H1 (cell line): Measurements from ENCODE around the gene RRP1B. TPM values are rescaled to one million over a fixed set of nuclear protein-coding genes. Genes with fewer than 3 reads are reported as not detected.
"Not testable (repeated sequence)": the region's sequence is repeated elsewhere in the genome, so short reads cannot be mapped to it uniquely, and the experiment has no call there.

ENCODE experiments used
- CTCF ChIA-PET: fragments of 300-600 bp; sonication (Branson Sonifier 250); formaldehyde crosslinking; loops from one replicate; lab custom pipeline; 2021; ENCODE audit not compliant: partially characterized antibody; lab: Charles Lee
- POLR2A ChIA-PET: fragments of 300-600 bp; sonication (Branson Sonifier 250); formaldehyde crosslinking; loops from one replicate; lab custom pipeline; 2021; ENCODE audit warnings: inconsistent platforms; ENCODE audit not compliant: partially characterized antibody; lab: Charles Lee
- DNase-seq, 2 experiments: peaks; one replicate each; pipeline versions ENCODE4 v3.0.0 to v3.0.0-alpha.2; 2010 to 2022; ENCODE audit warnings: low spot score in 2 of 2, low read depth in 1 of 2, mixed read lengths in 1 of 2
- FAIRE-seq: peaks from 2 replicates; lab custom pipeline; 2011; peaks lifted over from hg19 to GRCh38; lab: Jason Lieb, UNC
- H2AFZ ChIP-seq: 2 replicates; pipeline ENCODE4 v1.8.1; 2012; ENCODE audit warnings: low read length, inconsistent platforms
- H2AK5ac ChIP-seq: 2 replicates; pipeline ENCODE4 v1.6.1; 2013; ENCODE audit warnings: low read depth, low read length
- H2BK120ac ChIP-seq: replicated peaks from 2 replicates; pipeline ENCODE3; 2013; ENCODE audit warnings: low read depth, low read length, inconsistent platforms
- H2BK12ac ChIP-seq: 2 replicates; pipeline ENCODE4 v1.6.1; 2013; ENCODE audit warnings: low read depth, low read length
- H2BK15ac ChIP-seq: 2 replicates; pipeline ENCODE4 v1.6.1; 2013; ENCODE audit warnings: low read length
- H2BK20ac ChIP-seq: 2 replicates; pipeline ENCODE4 v1.6.1; 2013; ENCODE audit warnings: low read length
- H2BK5ac ChIP-seq: 2 replicates; pipeline ENCODE4 v1.6.1; 2013; ENCODE audit warnings: low read depth, low read length
- H3K14ac ChIP-seq: 2 replicates; pipeline ENCODE4 v1.6.1; 2013; ENCODE audit warnings: inconsistent platforms; ENCODE audit not compliant: insufficient read length
- H3K18ac ChIP-seq: 2 replicates; pipeline ENCODE4 v1.6.1; 2013; ENCODE audit warnings: low read length; ENCODE audit errors: extremely low read depth
- H3K23ac ChIP-seq: 2 replicates; pipeline ENCODE4 v1.6.1; 2013; ENCODE audit warnings: inconsistent platforms; ENCODE audit not compliant: insufficient read length
- H3K23me2 ChIP-seq: 2 replicates; pipeline ENCODE4 v1.6.1; 2013; ENCODE audit warnings: low read depth, low read length
- H3K27ac ChIP-seq: 2 replicates; pipeline ENCODE4 v1.6.1; 2011; ENCODE audit warnings: low read depth, low read length, inconsistent platforms
- H3K27me3 ChIP-seq, 4 experiments: replicated peaks in 1 of 4; 1 replicate in 1 of 4; 2 replicates in 3 of 4; pipeline versions ENCODE4 v1.6.1 to v1.8.1; 2011 to 2013; ENCODE audit warnings: low read length in 3 of 4, mild to moderate bottlenecking in 3 of 4, inconsistent platforms in 2 of 4, mixed read lengths in 2 of 4, moderate library complexity in 1 of 4; ENCODE audit not compliant: control insufficient read depth in 3 of 4, insufficient read depth in 3 of 4; ENCODE audit errors: extremely low read depth in 1 of 4
- H3K36me3 ChIP-seq, 4 experiments: 2 replicates each; pipeline versions ENCODE4 v1.6.1 to v1.8.1; 2011 to 2013; ENCODE audit warnings: mild to moderate bottlenecking in 4 of 4, low read length in 3 of 4, moderate library complexity in 2 of 4, control low read depth in 1 of 4, inconsistent platforms in 1 of 4; ENCODE audit not compliant: insufficient read depth in 4 of 4, control insufficient read depth in 2 of 4
- H3K4ac ChIP-seq: replicated peaks from 2 replicates; pipeline ENCODE3; 2013; ENCODE audit warnings: low read length, low read depth, mixed read lengths, inconsistent platforms; ENCODE audit not compliant: insufficient read length
- H3K4me1 ChIP-seq, 4 experiments: replicated peaks in 1 of 4; 1 replicate in 1 of 4; 2 replicates in 3 of 4; pipeline versions ENCODE4 v1.6.1 to v1.8.1; 2011 to 2013; ENCODE audit warnings: low read length in 3 of 4, inconsistent platforms in 2 of 4, mixed read lengths in 1 of 4; ENCODE audit not compliant: insufficient read depth in 4 of 4, control insufficient read depth in 3 of 4
- H3K4me2 ChIP-seq, 2 experiments: 2 replicates each; pipeline versions ENCODE4 v1.6.1 to v1.8.1; 2011 to 2013; ENCODE audit warnings: low read depth in 2 of 2, low read length in 2 of 2, control low read depth in 1 of 2, inconsistent platforms in 1 of 2, mild to moderate bottlenecking in 1 of 2; ENCODE audit not compliant: insufficient read depth in 1 of 2
- H3K4me3 ChIP-seq, 4 experiments: fragments of 200-600, 300-600 bp in 1 of 4; sonication (generic), shearing (Covaris generic), sonication (Bioruptor Twin) in 1 of 4; 2 replicates each; pipeline versions ENCODE4 v1.5.1 to v1.8.1; 2011 to 2016; ENCODE audit warnings: low read length in 4 of 4, low read depth in 3 of 4, control low read depth in 2 of 4, inconsistent platforms in 2 of 4, mild to moderate bottlenecking in 2 of 4, mixed read lengths in 1 of 4, moderate library complexity in 1 of 4; ENCODE audit not compliant: insufficient read depth in 2 of 4; ENCODE audit errors: extremely low read depth in 1 of 4
- H3K56ac ChIP-seq: replicated peaks from 2 replicates; pipeline ENCODE3; 2013; ENCODE audit warnings: low read depth, mild to moderate bottlenecking, mixed read lengths, low read length, inconsistent platforms; ENCODE audit not compliant: insufficient read length
- H3K79me1 ChIP-seq: 2 replicates; pipeline ENCODE4 v1.6.1; 2013; ENCODE audit warnings: low read depth, low read length, control low read depth
- H3K79me2 ChIP-seq, 2 experiments: 2 replicates each; pipeline versions ENCODE4 v1.6.1 to v1.8.1; 2012 to 2013; ENCODE audit warnings: low read length in 2 of 2, mild to moderate bottlenecking in 2 of 2, inconsistent platforms in 1 of 2; ENCODE audit not compliant: insufficient read depth in 2 of 2, control insufficient read depth in 1 of 2
- H3K9ac ChIP-seq, 4 experiments: replicated peaks in 1 of 4; 1 replicate in 1 of 4; 2 replicates in 3 of 4; pipeline versions ENCODE4 v1.6.1 to v1.8.1; 2011 to 2013; ENCODE audit warnings: low read depth in 3 of 4, low read length in 3 of 4, control low read depth in 2 of 4, mild to moderate bottlenecking in 2 of 4, moderate library complexity in 2 of 4, inconsistent platforms in 1 of 4; ENCODE audit errors: extremely low read depth in 1 of 4
- H3K9me3 ChIP-seq, 2 experiments: 2 replicates each; pipeline versions ENCODE4 v1.6.1 to v1.8.1; 2012 to 2013; ENCODE audit warnings: mild to moderate bottlenecking in 2 of 2, moderate library complexity in 2 of 2, control low read depth in 1 of 2, inconsistent platforms in 1 of 2, low read depth in 1 of 2, low read length in 1 of 2, mixed read lengths in 1 of 2; ENCODE audit not compliant: insufficient read depth in 2 of 2
- H4K20me1 ChIP-seq, 2 experiments: replicated peaks in 1 of 2; 2 replicates each; pipeline versions ENCODE3 to v1.8.1; 2011 to 2013; ENCODE audit warnings: inconsistent platforms in 2 of 2, low read length in 2 of 2, mild to moderate bottlenecking in 1 of 2; ENCODE audit not compliant: insufficient read depth in 2 of 2, control insufficient read depth in 1 of 2
- H4K5ac ChIP-seq: 2 replicates; pipeline ENCODE4 v1.6.1; 2013; ENCODE audit warnings: low read length, low read depth, mixed read lengths, inconsistent platforms; ENCODE audit not compliant: insufficient read length
- H4K8ac ChIP-seq: 2 replicates; pipeline ENCODE4 v1.8.0; 2013; ENCODE audit warnings: mild to moderate bottlenecking, moderate library complexity, low read length, inconsistent platforms; ENCODE audit not compliant: insufficient read depth; ENCODE audit errors: extremely low read depth
- H4K91ac ChIP-seq: replicated peaks from 2 replicates; pipeline ENCODE3; 2013; ENCODE audit warnings: low read length, mixed read lengths, inconsistent platforms; ENCODE audit not compliant: insufficient read length
- WGBS, 2 experiments: shearing (Covaris generic) in 1 of 2; methylation state at CpG; one replicate each; pipeline versions ENCODE4 v1.1.6 to v1.1.7; 2013 to 2015; ENCODE audit warnings: low lambda C conversion rate in 2 of 2, mixed read lengths in 2 of 2, inconsistent platforms in 1 of 2, low coverage in 1 of 2, missing lambda C conversion rate in 1 of 2; ENCODE audit not compliant: insufficient replicate concordance in 2 of 2, insufficient coverage in 1 of 2, insufficient read length in 1 of 2; ENCODE audit errors: extremely low coverage in 1 of 2, missing lambda C conversion rate in 1 of 2; 5-methylcytosine and 5-hydroxymethylcytosine counted together
- polyA plus RNA-seq, 7 experiments: library from polyadenylated mRNA; depleted of rRNA in 3 of 7; stranded (reverse) in 5 of 7; unstranded in 2 of 7; fragments of >200 nt in 5 of 7; fragments of 200-250 nt in 2 of 7; gene quantifications; 1 replicate in 5 of 7; 2 replicates in 1 of 7; 4 replicates in 1 of 7; pipeline versions ENCODE4 v1.2.1 to v1.2.3, GENCODE V29; 2011 to 2013; ENCODE audit warnings: missing spikeins in 2 of 7, mixed read lengths in 2 of 7
- total RNA-seq: library from RNA; stranded (reverse); fragmentation: NEBNext Ultra II Directional; extraction: Animal tissue kit (Norgen Biotek cat#: 25700); gene quantifications from 2 replicates; pipeline ENCODE4 v1.2.1, GENCODE V29; 2021

Gene RRP1B
- total and polyA plus RNA-seq, 2 of the 8 experiments (the other 6 are each of a cell fraction or from before 2014, with no cell fraction given), result 25.8 to 97.3 TPM

- H2BK120ac ChIP-seq, H2BK20ac ChIP-seq, H2AK5ac ChIP-seq, H3K14ac ChIP-seq, H3K23me2 ChIP-seq, H3K23ac ChIP-seq, H4K8ac ChIP-seq, H2AFZ ChIP-seq, H2BK5ac ChIP-seq, H4K20me1 ChIP-seq, H3K27ac ChIP-seq, H3K56ac ChIP-seq, FAIRE-seq, H3K4me3 ChIP-seq, H2BK12ac ChIP-seq, H3K36me3 ChIP-seq, H3K79me1 ChIP-seq, H3K4me2 ChIP-seq, H3K79me2 ChIP-seq, H3K27me3 ChIP-seq, DNase-seq, H3K4me1 ChIP-seq, POLR2A ChIA-PET, H3K18ac ChIP-seq, H4K91ac ChIP-seq, H3K9ac ChIP-seq, H3K4ac ChIP-seq, H4K5ac ChIP-seq, H3K9me3 ChIP-seq: not testable (repeated sequence)
- CTCF ChIA-PET, result interaction anchor here (0.6 kb wide), 1 partner anchor 345 kb away, joined by 3 read pairs; no protein-coding TSS in a partner anchor
- 0 out of 2 replicates have a peak overlapping the region, but pooled peaks have one; percentile 29 for H2BK15ac ChIP-seq
- WGBS, 2 experiments, result 96% methylated on average over 6 of the region's 6 CpGs; no CpG with 5 or more reads in 1 of the 2 experiments
These were observed 7.4 kb upstream of the RRP1B start for GRCh38 chr21:43651926-43652325.
